ENCODE measurements around the gene GUCA1A. TPM values are rescaled to one million over a fixed set of nuclear protein-coding genes. Genes with fewer than 3 reads are reported as not detected.

The GUCA1A gene
- total and polyA plus RNA-seq, 8 donors = 0.13 to 0.24 (median 0.16) TPM; not detected in 4

DNA sequence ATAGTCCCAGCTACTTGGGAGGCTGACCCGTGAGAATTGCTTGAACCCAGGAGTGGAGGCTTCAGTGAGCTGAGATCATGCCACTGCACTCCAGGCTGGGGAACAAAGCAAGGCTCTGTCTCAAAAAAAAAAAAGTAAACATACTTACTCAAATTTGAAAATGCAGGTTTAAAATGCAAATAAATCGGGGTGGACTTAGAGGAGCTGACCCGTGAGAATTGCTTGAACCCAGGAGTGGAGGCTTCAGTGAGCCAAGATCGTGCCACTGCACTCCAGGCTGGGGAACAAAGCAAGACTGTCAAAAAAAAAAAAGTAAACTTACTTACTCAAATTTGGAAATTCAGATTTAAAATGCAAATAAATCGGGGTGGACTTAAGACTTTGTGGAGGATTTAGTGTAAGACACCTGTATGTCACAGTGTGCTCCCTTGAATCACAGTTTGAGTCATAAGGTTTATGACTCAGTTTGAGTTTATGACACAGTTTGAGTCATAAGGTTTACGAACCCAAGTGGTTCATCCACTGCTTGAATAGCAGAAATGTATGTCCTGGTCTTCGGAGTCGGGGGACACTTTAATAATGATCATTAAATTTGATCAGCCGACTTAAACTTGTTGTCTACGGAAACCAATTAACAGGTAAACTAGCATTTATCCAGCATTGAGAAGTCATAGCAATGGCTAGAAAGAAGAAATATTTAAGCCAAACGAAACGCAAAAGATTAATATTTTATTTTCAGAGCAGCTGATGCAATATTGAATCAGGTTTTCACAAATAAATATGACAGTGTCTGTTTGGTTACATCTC, 51.3 kb downstream of the GUCA1A start:
- Histone ChIP-seq H3K9me3 (no peaks in the 10 kb centered on the region), H3K4me3 (no peak overlapping the region), H3K27me3 (no peaks in the 10 kb centered on the region), H3K36me3 (peaks cover 0 to 16% of the 10 kb centered on the region in 2 donors), H3K4me1 (no peaks in the 10 kb centered on the region), H3K27ac (no peak overlapping the region)
- ATAC-seq (no peak), DNase-seq (no peak)
- TF ChIP-seq, protein P1, sequence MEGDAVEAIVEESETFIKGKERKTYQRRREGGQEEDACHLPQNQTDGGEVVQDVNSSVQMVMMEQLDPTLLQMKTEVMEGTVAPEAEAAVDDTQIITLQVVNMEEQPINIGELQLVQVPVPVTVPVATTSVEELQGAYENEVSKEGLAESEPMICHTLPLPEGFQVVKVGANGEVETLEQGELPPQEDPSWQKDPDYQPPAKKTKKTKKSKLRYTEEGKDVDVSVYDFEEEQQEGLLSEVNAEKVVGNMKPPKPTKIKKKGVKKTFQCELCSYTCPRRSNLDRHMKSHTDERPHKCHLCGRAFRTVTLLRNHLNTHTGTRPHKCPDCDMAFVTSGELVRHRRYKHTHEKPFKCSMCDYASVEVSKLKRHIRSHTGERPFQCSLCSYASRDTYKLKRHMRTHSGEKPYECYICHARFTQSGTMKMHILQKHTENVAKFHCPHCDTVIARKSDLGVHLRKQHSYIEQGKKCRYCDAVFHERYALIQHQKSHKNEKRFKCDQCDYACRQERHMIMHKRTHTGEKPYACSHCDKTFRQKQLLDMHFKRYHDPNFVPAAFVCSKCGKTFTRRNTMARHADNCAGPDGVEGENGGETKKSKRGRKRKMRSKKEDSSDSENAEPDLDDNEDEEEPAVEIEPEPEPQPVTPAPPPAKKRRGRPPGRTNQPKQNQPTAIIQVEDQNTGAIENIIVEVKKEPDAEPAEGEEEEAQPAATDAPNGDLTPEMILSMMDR (IDR thresholded peaks at IDR 0.05) = no peak
- intact Hi-C loops (cut with DNase I) = no loop called here

DNA sequence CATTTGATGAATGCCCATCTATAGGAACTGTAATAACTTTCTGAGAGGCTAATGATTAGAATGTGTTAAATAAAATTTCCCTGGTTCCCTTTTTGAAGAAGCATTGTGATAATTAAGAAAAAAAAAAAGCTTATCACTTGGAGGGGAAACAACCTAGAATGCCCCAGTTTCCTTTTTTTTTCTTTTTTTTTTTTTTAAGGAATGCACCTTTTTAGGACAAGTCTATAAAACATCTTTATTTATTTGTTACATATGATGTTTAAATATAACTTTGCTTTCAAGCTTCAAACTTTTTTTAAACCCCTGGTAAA, 51.8 kb downstream of the GUCA1A start:
- Histone ChIP-seq H3K4me1 (no peaks in the 10 kb centered on the region), H3K9me3 (no peaks in the 10 kb centered on the region), H3K4me3 (no peak overlapping the region), H3K27me3 (no peaks in the 10 kb centered on the region), H3K36me3 (peaks cover 0 to 16% of the 10 kb centered on the region in 2 donors), H3K27ac (no peak overlapping the region)
- intact Hi-C loops (cut with DNase I) = no loop called here
- DNase-seq (no peak), ATAC-seq (no peak)
- TF ChIP-seq, protein P1 (IDR thresholded peaks at IDR 0.05) = no peak

DNA sequence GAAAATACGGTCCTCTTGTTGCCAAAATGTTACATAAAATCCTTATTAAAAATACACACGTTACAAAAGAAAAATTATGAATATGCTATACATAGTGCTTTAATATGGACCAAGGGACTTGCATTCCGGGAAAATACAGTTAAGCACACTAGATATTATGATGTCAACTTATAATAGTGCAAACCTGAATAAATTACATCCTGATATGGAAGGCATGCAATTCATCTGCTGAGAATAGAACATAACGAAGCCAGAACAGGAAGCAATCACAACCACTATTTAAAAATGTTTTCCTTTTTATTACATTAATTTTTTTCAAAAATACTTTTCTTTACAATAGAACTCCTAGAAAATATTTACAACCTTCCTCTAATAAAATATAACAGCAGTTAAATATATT, 52.3 kb downstream of the GUCA1A start:
- intact Hi-C loops (cut with DNase I) = no loop called here
- Histone ChIP-seq H3K4me3 (no peak overlapping the region), H3K9me3 (no peaks in the 10 kb centered on the region), H3K4me1 (no peaks in the 10 kb centered on the region), H3K36me3 (peaks cover 0 to 16% of the 10 kb centered on the region in 2 donors), H3K27me3 (no peaks in the 10 kb centered on the region), H3K27ac (no peak overlapping the region)
- DNase-seq (no peak), ATAC-seq (no peak)
- TF ChIP-seq, protein P1 (IDR thresholded peaks at IDR 0.05) = no peak

DNA sequence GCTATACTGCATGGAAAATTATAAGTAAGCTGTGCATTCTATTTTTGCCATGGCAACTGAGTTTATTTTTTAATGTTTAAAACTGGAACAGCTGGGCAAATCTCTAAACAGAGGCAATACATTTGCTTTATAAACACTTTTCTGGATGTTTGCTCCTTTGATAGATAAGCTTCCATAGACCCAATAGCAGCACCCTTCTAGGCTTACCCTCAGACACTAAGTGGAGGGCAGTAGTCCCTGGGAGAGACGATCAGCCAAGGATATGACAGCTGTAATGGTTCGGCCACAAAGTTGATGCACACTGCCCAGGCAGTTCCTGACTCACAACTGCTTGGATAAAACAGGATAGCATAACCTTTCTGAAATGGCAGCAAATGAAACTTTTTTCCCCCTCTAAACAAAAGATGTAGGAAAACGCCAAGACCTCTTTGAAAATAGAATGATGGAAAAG, 53.0 kb downstream of the GUCA1A start:
- peak; percentile 21 for ATAC-seq
- no peaks in the 10 kb centered on the region for H3K9me3 ChIP-seq
- no peaks in the 10 kb centered on the region for H3K4me1 ChIP-seq
- TF ChIP-seq, protein P1 (IDR thresholded peaks at IDR 0.05) = no peak
- peak in 2 of 4 donors; percentile 66 to 69 for DNase-seq
- H3K27ac ChIP-seq = peak overlapping the region in 1 of 2 donors; percentile 33
- intact Hi-C loops (cut with DNase I) = no loop called here
- H3K27me3 ChIP-seq = no peaks in the 10 kb centered on the region
- H3K4me3 ChIP-seq = no peak overlapping the region
- peaks cover 0 to 18% of the 10 kb centered on the region in 2 donors for H3K36me3 ChIP-seq

DNA sequence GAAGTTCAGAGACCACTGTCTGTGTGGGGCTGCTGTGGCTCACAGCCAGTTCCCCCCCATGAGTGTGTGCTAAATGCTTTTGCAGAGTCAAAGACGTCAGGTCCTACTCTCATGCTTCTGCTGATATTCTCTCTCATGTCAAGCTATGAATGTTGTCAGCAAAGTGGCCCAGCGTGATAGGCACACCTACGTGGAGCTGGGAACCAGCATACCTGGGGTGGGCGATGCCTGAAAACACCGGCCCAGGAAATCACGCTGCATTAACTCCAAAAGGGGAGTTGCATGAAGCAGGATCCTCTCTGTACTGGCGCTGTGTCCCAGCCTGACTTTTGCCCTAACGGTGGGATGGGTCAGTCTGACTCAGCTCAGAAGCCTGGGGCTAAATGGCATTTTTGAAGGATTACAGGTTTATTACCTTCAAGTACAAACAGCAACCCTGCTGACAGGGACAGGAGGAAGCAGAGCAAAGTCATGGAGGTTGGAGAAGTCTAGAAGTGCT, 53.5 kb downstream of the GUCA1A start:
- H3K27ac ChIP-seq = peak overlapping the region in 1 of 2 donors; percentile 33
- intact Hi-C loops (cut with DNase I) = no loop called here
- peaks cover 0 to 23% of the 10 kb centered on the region in 2 donors for H3K36me3 ChIP-seq
- H3K4me3 ChIP-seq = no peak overlapping the region
- H3K27me3 ChIP-seq = no peaks in the 10 kb centered on the region
- no peaks in the 10 kb centered on the region for H3K4me1 ChIP-seq
- TF ChIP-seq, protein P1 (IDR thresholded peaks at IDR 0.05) = no peak
- DNase-seq = no peak
- ATAC-seq = peak; percentile 52
- no peaks in the 10 kb centered on the region for H3K9me3 ChIP-seq

Measured in left lung (tissue), 10 donors.